HCT116 (cell line): ENCODE results near the gene KRTDAP. TPM values are rescaled to one million over a fixed set of nuclear protein-coding genes. Genes with fewer than 3 reads are reported as not detected.

Experiments used
- ATAC-seq: fragments of 200-7000 bp; cut with Tn5 transposase; 2 replicates; pipeline ENCODE4 v1.9.1; 2020; ENCODE audit warnings: mild to moderate bottlenecking, moderate library complexity
- BruUV-seq: library from RNA; stranded (reverse); fragments of 400-500 nt; replicated peaks from 2 replicates; lab custom pipeline; 2021; lab: Mats Ljungman, UMichigan
- CTCF ChIA-PET: fragments of 300-600 bp; sonication (Branson Sonifier 250); formaldehyde crosslinking; loops from one replicate; lab custom pipeline; 2021; ENCODE audit warnings: antibody characterized with exemption; lab: Charles Lee
- POLR2A ChIA-PET: fragments of 300-600, 350-600 bp; sonication (Branson Sonifier 250); formaldehyde crosslinking; loops from one replicate; lab custom pipeline; 2021; ENCODE audit warnings: antibody characterized with exemption; lab: Charles Lee
- RAD21 ChIA-PET, 2 experiments: fragments of 300-600 bp; sonication (Branson Sonifier 250); formaldehyde crosslinking; loops; one replicate each; lab custom pipeline; 2023; ENCODE audit warnings: low total read pairs in 2 of 2; ENCODE audit not compliant: uncharacterized antibody in 2 of 2, unreplicated experiment in 2 of 2, low non-redundant PET in 1 of 2; lab: Charles Lee
- DNase-seq: peaks from one replicate; pipeline ENCODE4 v3.0.0-alpha.2; 2010; ENCODE audit warnings: low read depth, low spot score
- H2AFZ ChIP-seq: fragments of 200-600 bp; shearing (Covaris generic), sonication (generic); 2 replicates; pipeline ENCODE4 v1.6.1; 2017; ENCODE audit warnings: low read depth, mixed run types, mixed read lengths, antibody characterized with exemption, low read length; ENCODE audit not compliant: poor library complexity, severe bottlenecking
- H3K27ac ChIP-seq: 2 replicates; pipeline ENCODE4 v1.5.1; 2012; ENCODE audit warnings: low read depth, low read length
- H3K27me3 ChIP-seq: fragments of 200-600 bp; sonication (generic); 2 replicates; pipeline ENCODE4 v1.6.1; 2016; ENCODE audit warnings: mixed run types, low read length, mixed read lengths; ENCODE audit not compliant: insufficient read depth
- H3K36me3 ChIP-seq, 2 experiments: fragments of 200-500 bp in 1 of 2; fragments of 200-600 bp in 1 of 2; sonication (Bioruptor generic) in 1 of 2; sonication (generic) in 1 of 2; 2 replicates each; pipeline versions ENCODE4 v1.5.1 to v1.6.1; 2014 to 2016; ENCODE audit warnings: low read length in 2 of 2, inconsistent platforms in 1 of 2, mixed read lengths in 1 of 2, mixed run types in 1 of 2; ENCODE audit not compliant: insufficient read depth in 2 of 2, control insufficient read depth in 1 of 2
- H3K4me1 ChIP-seq, 2 experiments: fragments of 200-600 bp in 1 of 2; sonication (generic) in 1 of 2; 2 replicates each; pipeline versions ENCODE4 v1.5.1 to v1.6.1; 2012 to 2017; ENCODE audit warnings: low read length in 2 of 2, inconsistent platforms in 1 of 2, mild to moderate bottlenecking in 1 of 2, mixed read lengths in 1 of 2, mixed run types in 1 of 2, moderate library complexity in 1 of 2; ENCODE audit not compliant: insufficient read depth in 2 of 2, control insufficient read depth in 1 of 2
- H3K4me2 ChIP-seq: fragments of 200-600 bp; sonication (generic); 2 replicates; pipeline ENCODE4 v1.6.1; 2017; ENCODE audit warnings: mixed run types, low read length, mixed read lengths
- H3K4me3 ChIP-seq, 2 experiments: fragments of 200-600 bp in 1 of 2; sonication (generic) in 1 of 2; replicated peaks in 1 of 2; 2 replicates each; pipeline ENCODE4 v1.5.1; 2011 to 2016; ENCODE audit warnings: low read length in 2 of 2, control low read depth in 1 of 2, low read depth in 1 of 2, mild to moderate bottlenecking in 1 of 2, mixed read lengths in 1 of 2, mixed run types in 1 of 2
- H3K79me2 ChIP-seq: fragments of 200-600 bp; sonication (generic); 2 replicates; pipeline ENCODE4 v1.6.1; 2017; ENCODE audit warnings: mild to moderate bottlenecking, mixed run types, low read length, moderate library complexity, mixed read lengths; ENCODE audit not compliant: insufficient read depth
- H3K9ac ChIP-seq: fragments of 200-600 bp; sonication (generic); 2 replicates; pipeline ENCODE4 v1.6.1; 2016; ENCODE audit warnings: low read length, mixed read lengths
- H3K9me2 ChIP-seq: fragments of 200-600 bp; sonication (generic), shearing (Covaris generic); 2 replicates; pipeline ENCODE4 v1.6.1; 2017; ENCODE audit warnings: mixed run types, mild to moderate bottlenecking, moderate library complexity; ENCODE audit not compliant: insufficient read depth
- H3K9me3 ChIP-seq, 2 experiments: fragments of 200-500 bp in 1 of 2; fragments of 200-600 bp in 1 of 2; sonication (Bioruptor generic) in 1 of 2; sonication (generic) in 1 of 2; 2 replicates each; pipeline ENCODE4 v1.6.1; 2014 to 2017; ENCODE audit warnings: low read length in 2 of 2, mixed read lengths in 2 of 2, inconsistent platforms in 1 of 2, low read depth in 1 of 2, mild to moderate bottlenecking in 1 of 2, mixed run types in 1 of 2, moderate library complexity in 1 of 2; ENCODE audit not compliant: control insufficient read depth in 1 of 2, insufficient read depth in 1 of 2
- H4K20me1 ChIP-seq: fragments of 200-600 bp; sonication (generic), shearing (Covaris generic); 2 replicates; pipeline ENCODE4 v1.6.1; 2017; ENCODE audit warnings: mixed run types, mild to moderate bottlenecking, moderate library complexity; ENCODE audit not compliant: insufficient read depth
- EGR1 ChIP-seq: IDR thresholded peaks from 2 replicates; pipeline ENCODE4 v1.6.1; 2012; ENCODE audit warnings: low read depth
- ELF1 ChIP-seq: IDR thresholded peaks from 2 replicates; pipeline ENCODE4 v1.6.1; 2012; ENCODE audit warnings: low read depth, borderline replicate concordance
- EZH2 ChIP-seq: fragments of 200-600 bp; sonication (generic); IDR thresholded peaks from 2 replicates; pipeline ENCODE4 v1.6.1; 2017; ENCODE audit warnings: antibody characterized with exemption, mixed run types
- FOSL1 ChIP-seq: IDR thresholded peaks from 2 replicates; pipeline ENCODE4 v1.6.1; 2012; ENCODE audit warnings: low read depth
- POLR2AphosphoS5 ChIP-seq: IDR thresholded peaks from 2 replicates; pipeline ENCODE4 v1.6.1; 2011; ENCODE audit warnings: mild to moderate bottlenecking, low read depth, low read length, moderate library complexity
- SIN3A ChIP-seq: IDR thresholded peaks from 2 replicates; pipeline ENCODE4 v1.6.1; 2012; ENCODE audit warnings: low read depth
- SRF ChIP-seq: IDR thresholded peaks from 2 replicates; pipeline ENCODE4 v1.6.1; 2012; ENCODE audit warnings: low read depth
- TCF7L2 ChIP-seq: IDR thresholded peaks from 2 replicates; pipeline ENCODE4 v1.7.0; 2011; ENCODE audit warnings: borderline replicate concordance, inconsistent platforms; ENCODE audit not compliant: insufficient read depth, insufficient read length; ENCODE audit errors: extremely low read depth
- ZFX ChIP-seq: fragments of 450-650 bp; IDR thresholded peaks from 2 replicates; pipeline ENCODE4 v1.6.1; 2017
- ZNF274 ChIP-seq: fragments of 200-500 bp; sonication (Bioruptor generic); IDR thresholded peaks from 2 replicates; pipeline ENCODE4 v1.6.1; 2014; ENCODE audit warnings: mild to moderate bottlenecking, low read depth, low read length, inconsistent platforms
- intact Hi-C: fragments of 100-400 bp; cut with micrococcal nuclease; formaldehyde crosslinking; loops from 2 replicates; pipeline ENCODE4 v1.10.0; 2022
- total RNA-seq: library from RNA; stranded (reverse); gene quantifications from one replicate; pipeline ENCODE4 v1.2.1, GENCODE V29; 2021; ENCODE audit not compliant: unreplicated experiment
- TF ChIP-seq, protein P1 (sequence below): IDR thresholded peaks from 2 replicates; pipeline ENCODE4 v1.6.1; 2011; ENCODE audit warnings: mild to moderate bottlenecking, low read length, moderate library complexity; ENCODE audit not compliant: insufficient replicate concordance; ENCODE audit errors: extremely low read depth
- TF ChIP-seq, protein P2 (sequence below): IDR thresholded peaks from 2 replicates; pipeline ENCODE4 v1.6.1; 2012
- TF ChIP-seq, protein P3 (sequence below): IDR thresholded peaks from 2 replicates; pipeline ENCODE4 v1.6.1; 2012

The KRTDAP gene
- total RNA-seq, 1 experiment from 2014 or later: 0.74 TPM

DNA sequence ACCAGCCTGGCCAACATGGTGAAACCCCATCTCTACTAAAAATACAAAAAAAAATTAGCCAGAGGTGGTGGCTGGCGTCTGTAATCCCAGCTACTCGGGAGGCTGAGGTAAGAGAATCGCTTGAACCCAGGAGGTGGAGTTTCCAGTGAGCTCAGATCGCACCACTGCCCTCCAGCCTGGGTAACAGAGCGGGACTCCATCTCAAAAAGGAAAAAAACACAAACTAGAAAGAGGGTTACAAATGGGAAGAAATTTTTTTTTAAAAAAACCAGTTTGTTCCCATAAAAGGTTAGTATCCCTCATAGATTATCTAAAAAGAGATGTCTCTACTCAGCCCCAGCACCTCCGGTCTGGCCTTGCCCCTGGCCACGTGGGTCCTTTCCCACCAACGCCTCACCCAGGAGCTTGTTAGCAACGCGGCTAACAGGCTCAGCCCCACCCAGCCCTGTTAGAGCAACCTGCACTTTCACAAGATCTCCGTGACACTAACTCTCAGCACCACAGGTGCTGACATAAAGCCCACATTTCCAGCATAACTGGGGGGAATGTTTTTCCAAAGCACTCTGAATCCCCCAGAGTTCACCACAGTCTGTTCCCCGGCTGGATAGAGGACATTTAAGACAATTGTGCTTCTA, 18.9 kb upstream of the KRTDAP start:
- H3K4me2 ChIP-seq: peak overlapping the region; percentile 94
- intact Hi-C loops: no loop called here

More for the DNA sequence above, 18.9 kb upstream of the KRTDAP start:
- H3K4me3 ChIP-seq: peak overlapping the region; percentile 66 to 70
- DNase-seq (peak; percentile 59), ATAC-seq (peak; percentile 68)
- H3K9ac ChIP-seq: peak overlapping the region; percentile 85
- peaks cover 13 to 31% of the 10 kb centered on the region in 2 experiments for H3K4me1 ChIP-seq
- no peaks in the 10 kb centered on the region for H3K9me2 ChIP-seq
- H4K20me1 ChIP-seq: no peaks in the 10 kb centered on the region
- H3K9me3 ChIP-seq: no peaks in the 10 kb centered on the region
- H3K36me3 ChIP-seq: peaks cover 12 to 30% of the 10 kb centered on the region in 2 experiments; a peak in 3 of 4 replicates
- H3K79me2 ChIP-seq: peaks cover 49% of the 10 kb centered on the region
- ChIA-PET RAD21 (interaction anchor here in 1 of 2 experiments (0.6 kb wide), 2 partner anchors 14 to 198 kb away, joined by 3 to 4 read pairs; no protein-coding TSS in a partner anchor), CTCF (interaction anchor here (1.0 to 2.5 kb wide), 4 partner anchors 14 to 239 kb away, joined by 3 to 11 read pairs (median 4); no protein-coding TSS in a partner anchor), POLR2A (interaction anchor here (0.6 to 2.4 kb wide), 10 partner anchors 10 to 368 kb away, joined by 3 to 22 read pairs (median 4); no protein-coding TSS in a partner anchor)
- no TSS peak for BruUV-seq
- no peak overlapping the region for H2AFZ ChIP-seq
- no peaks in the 10 kb centered on the region for H3K27me3 ChIP-seq
- TF ChIP-seq SRF (no peak), ZNF274 (no peak), SIN3A (peak; percentile 52), POLR2AphosphoS5 (peak; percentile 82), ELF1 (no peak), FOSL1 (no peak), ZFX (no peak), EZH2 (no peak), TCF7L2 (no peak), EGR1 (no peak)
- TF ChIP-seq, protein P1, sequence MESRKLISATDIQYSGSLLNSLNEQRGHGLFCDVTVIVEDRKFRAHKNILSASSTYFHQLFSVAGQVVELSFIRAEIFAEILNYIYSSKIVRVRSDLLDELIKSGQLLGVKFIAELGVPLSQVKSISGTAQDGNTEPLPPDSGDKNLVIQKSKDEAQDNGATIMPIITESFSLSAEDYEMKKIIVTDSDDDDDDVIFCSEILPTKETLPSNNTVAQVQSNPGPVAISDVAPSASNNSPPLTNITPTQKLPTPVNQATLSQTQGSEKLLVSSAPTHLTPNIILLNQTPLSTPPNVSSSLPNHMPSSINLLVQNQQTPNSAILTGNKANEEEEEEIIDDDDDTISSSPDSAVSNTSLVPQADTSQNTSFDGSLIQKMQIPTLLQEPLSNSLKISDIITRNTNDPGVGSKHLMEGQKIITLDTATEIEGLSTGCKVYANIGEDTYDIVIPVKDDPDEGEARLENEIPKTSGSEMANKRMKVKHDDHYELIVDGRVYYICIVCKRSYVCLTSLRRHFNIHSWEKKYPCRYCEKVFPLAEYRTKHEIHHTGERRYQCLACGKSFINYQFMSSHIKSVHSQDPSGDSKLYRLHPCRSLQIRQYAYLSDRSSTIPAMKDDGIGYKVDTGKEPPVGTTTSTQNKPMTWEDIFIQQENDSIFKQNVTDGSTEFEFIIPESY: no peak
- TF ChIP-seq, protein P2, sequence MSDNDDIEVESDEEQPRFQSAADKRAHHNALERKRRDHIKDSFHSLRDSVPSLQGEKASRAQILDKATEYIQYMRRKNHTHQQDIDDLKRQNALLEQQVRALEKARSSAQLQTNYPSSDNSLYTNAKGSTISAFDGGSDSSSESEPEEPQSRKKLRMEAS: peak; percentile 94
- TF ChIP-seq, protein P3, sequence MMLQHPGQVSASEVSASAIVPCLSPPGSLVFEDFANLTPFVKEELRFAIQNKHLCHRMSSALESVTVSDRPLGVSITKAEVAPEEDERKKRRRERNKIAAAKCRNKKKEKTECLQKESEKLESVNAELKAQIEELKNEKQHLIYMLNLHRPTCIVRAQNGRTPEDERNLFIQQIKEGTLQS: no peak
- H3K27ac ChIP-seq: peak overlapping the region; percentile 94
